SU-DHL-6 (cell line): ENCODE results near the gene MAP1B.

Experiments used
- H2AFZ ChIP-seq: fragments of 200-600 bp; sonication (generic); 2 replicates; pipeline ENCODE4 v1.6.1; 2014; ENCODE audit warnings: low read depth, mild to moderate bottlenecking, moderate library complexity, mixed read lengths, antibody characterized with exemption, low read length; ENCODE audit not compliant: severe bottlenecking
- H3F3A ChIP-seq: fragments of 200-600 bp; shearing (Covaris generic); 2 replicates; pipeline ENCODE4 v1.6.0; 2016; ENCODE audit warnings: antibody characterized with exemption, mild to moderate bottlenecking; ENCODE audit not compliant: insufficient read depth
- H3K27ac ChIP-seq: fragments of 200-600 bp; sonication (generic); 2 replicates; pipeline ENCODE4 v1.5.1; 2016; ENCODE audit warnings: low read depth, mild to moderate bottlenecking, low read length, moderate library complexity, mixed read lengths
- H3K27me3 ChIP-seq: fragments of 200-600 bp; sonication (generic), shearing (Covaris generic); 2 replicates; pipeline ENCODE4 v1.6.0; 2014; ENCODE audit warnings: mild to moderate bottlenecking, low read length
- H3K36me3 ChIP-seq: fragments of 200-600 bp; sonication (generic); 2 replicates; pipeline ENCODE4 v1.6.1; 2014; ENCODE audit warnings: mild to moderate bottlenecking, low read length, mixed read lengths
- H3K4me2 ChIP-seq: fragments of 300-600, 200-600 bp; shearing (Covaris generic), sonication (generic); 2 replicates; pipeline ENCODE4 v1.6.0; 2014; ENCODE audit warnings: low read length, low read depth, mild to moderate bottlenecking; ENCODE audit not compliant: poor library complexity, severe bottlenecking
- H3K4me3 ChIP-seq: fragments of 200-600 bp; sonication (generic); 2 replicates; pipeline ENCODE4 v1.5.1; 2014; ENCODE audit warnings: antibody characterized with exemption, low read length, mild to moderate bottlenecking, mixed read lengths; ENCODE audit not compliant: insufficient read depth, poor library complexity, severe bottlenecking
- H3K79me2 ChIP-seq: fragments of 200-600 bp; sonication (generic); 2 replicates; pipeline ENCODE4 v1.6.1; 2014; ENCODE audit warnings: mild to moderate bottlenecking, low read length, moderate library complexity; ENCODE audit not compliant: insufficient read depth
- H3K9ac ChIP-seq: fragments of 200-600 bp; sonication (generic); 2 replicates; pipeline ENCODE4 v1.7.0; 2014; ENCODE audit warnings: mild to moderate bottlenecking, low read length
- H3K9me2 ChIP-seq: fragments of 200-600 bp; sonication (generic); replicated peaks from 2 replicates; pipeline ENCODE4 v1.6.1; 2014; ENCODE audit warnings: low read length; ENCODE audit not compliant: insufficient read depth
- H3K9me3 ChIP-seq: fragments of 200-600 bp; sonication (generic); 2 replicates; pipeline ENCODE4 v1.6.1; 2014; ENCODE audit warnings: low read length, mixed read lengths; ENCODE audit not compliant: insufficient read depth
- H4K20me1 ChIP-seq: fragments of 200-600 bp; sonication (generic); 2 replicates; pipeline ENCODE4 v1.6.1; 2014; ENCODE audit warnings: low read depth, mild to moderate bottlenecking, antibody characterized with exemption, low read length, moderate library complexity, mixed read lengths
- CTCF ChIP-seq: fragments of 200-600 bp; sonication (generic); IDR thresholded peaks from one replicate; pipeline ENCODE4 v1.5.1; 2017; ENCODE audit warnings: antibody characterized with exemption, mild to moderate bottlenecking, low read length, moderate library complexity; ENCODE audit not compliant: insufficient read depth, poor library complexity, severe bottlenecking
- EZH2phosphoT487 ChIP-seq: fragments of 200-600 bp; sonication (generic), shearing (Covaris generic); conservative IDR thresholded peaks from 2 replicates; pipeline ENCODE4 v1.6.1; 2018; ENCODE audit warnings: mild to moderate bottlenecking, antibody characterized with exemption, low read length, moderate library complexity, mixed read lengths

Gene MAP1B

GRCh38 chr5:72197393-72197792, 90.1 kb downstream of the MAP1B start:
- H3K4me3 ChIP-seq, result no peak overlapping the region
- H3F3A ChIP-seq, result 0 out of 2 replicates have a peak, but pooled peaks cover 3% of the 10 kb centered on the region
- no peaks in the 10 kb centered on the region for H3K9me3 ChIP-seq
- H3K79me2 ChIP-seq, result no peaks in the 10 kb centered on the region
- H3K36me3 ChIP-seq, result no peaks in the 10 kb centered on the region
- no peaks in the 10 kb centered on the region for H4K20me1 ChIP-seq
- no peak overlapping the region for H3K4me2 ChIP-seq
- no peak overlapping the region for H3K9ac ChIP-seq
- no peak for TF ChIP-seq CTCF
- TF ChIP-seq EZH2phosphoT487, result no peak
- H3K27me3 ChIP-seq, result no peaks in the 10 kb centered on the region
- no peaks in the 10 kb centered on the region for H3K9me2 ChIP-seq
- no peak overlapping the region for H2AFZ ChIP-seq
- no peak overlapping the region for H3K27ac ChIP-seq

GRCh38 chr5:72199681-72200080, 92.4 kb downstream of the MAP1B start:
- no peaks in the 10 kb centered on the region for H3K36me3 ChIP-seq
- no peak overlapping the region for H3K4me2 ChIP-seq
- no peak overlapping the region for H2AFZ ChIP-seq
- no peak for TF ChIP-seq CTCF
- TF ChIP-seq EZH2phosphoT487, result no peak
- H3K9me3 ChIP-seq, result no peaks in the 10 kb centered on the region
- no peaks in the 10 kb centered on the region for H3K27me3 ChIP-seq
- no peak overlapping the region for H3K4me3 ChIP-seq
- H3K9me2 ChIP-seq, result no peaks in the 10 kb centered on the region
- H3K9ac ChIP-seq, result no peak overlapping the region
- no peaks in the 10 kb centered on the region for H4K20me1 ChIP-seq
- H3K27ac ChIP-seq, result no peak overlapping the region
- 0 out of 2 replicates have a peak, but pooled peaks cover 3% of the 10 kb centered on the region for H3F3A ChIP-seq
- H3K79me2 ChIP-seq, result no peaks in the 10 kb centered on the region

GRCh38 chr5:72202331-72202825, 95.1 kb downstream of the MAP1B start:
- no peak for TF ChIP-seq EZH2phosphoT487
- TF ChIP-seq CTCF, result no peak
- Histone ChIP-seq H3K36me3 (no peaks in the 10 kb centered on the region), H2AFZ (no peak overlapping the region), H4K20me1 (no peaks in the 10 kb centered on the region), H3F3A (no peaks in the 10 kb centered on the region), H3K4me3 (no peak overlapping the region), H3K9me3 (no peaks in the 10 kb centered on the region), H3K9ac (no peak overlapping the region), H3K9me2 (no peaks in the 10 kb centered on the region), H3K4me2 (no peak overlapping the region), H3K27me3 (no peaks in the 10 kb centered on the region), H3K27ac (no peak overlapping the region), H3K79me2 (no peaks in the 10 kb centered on the region)
